ENCODE results near the gene SYNJ1. TPM values are rescaled to one million over a fixed set of nuclear protein-coding genes. Genes with fewer than 3 reads are reported as not detected.

The SYNJ1 gene
- total and polyA plus RNA-seq, 9 of the 15 experiments (the other 6 are each of a cell fraction or from before 2014, with no cell fraction given), result 2.4 to 10.6 (median 5.6) TPM

GRCh38 chr21:32772281-32773047, 44.7 kb upstream of the SYNJ1 start (continued):
- TF ChIP-seq UBTF (IDR thresholded peaks at IDR 0.05; ENCODE audit: borderline replicate concordance in 1 of 2, low read depth in 2 of 2, low read length in 2 of 2) (0 out of 4 replicates have a peak, but pooled peaks of 1 of the 2 experiments have one; percentile 12), JUND (IDR thresholded peaks at IDR 0.05; ENCODE audit: borderline replicate concordance, low read depth, low read length) (no peak), JUND (tag; IDR thresholded peaks at IDR 0.05; ENCODE audit: borderline replicate concordance, low read depth, low read length) (no peak), CTBP1 (IDR thresholded peaks at IDR 0.05; ENCODE audit: borderline replicate concordance) (no peak), KDM1A (IDR thresholded peaks at IDR 0.05) (0 out of 4 replicates have a peak, but pooled peaks have one; percentile 0 to 5), PCBP2 (IDR thresholded peaks at IDR 0.05; ENCODE audit: low read depth, low read length, poor library complexity, severe bottlenecking) (no peak), PYGO2 (tag; IDR thresholded peaks at IDR 0.05) (no peak), PURB (CRISPR knock-in tag; IDR thresholded peaks at IDR 0.05; ENCODE audit: low read depth) (no peak), ZNF75A (CRISPR knock-in tag; IDR thresholded peaks at IDR 0.05) (no peak), ZBTB40 (IDR thresholded peaks at IDR 0.05) (peak; percentile 70; the same call in 1 of the 2 replicates), ZBTB40 (CRISPR knock-in tag; IDR thresholded peaks at IDR 0.05) (no peak), ILF3 (IDR thresholded peaks at IDR 0.05; ENCODE audit: borderline replicate concordance) (0 out of 2 replicates have a peak, but pooled peaks have one; percentile 35), TCF3 (CRISPR knock-in tag; IDR thresholded peaks at IDR 0.05) (no peak), HMBOX1 (IDR thresholded peaks at IDR 0.05) (no peak), DDX20 (tag; IDR thresholded peaks at IDR 0.05; ENCODE audit: low read depth) (no peak)

Data from K562 (cell line).